C4-2B (cell line): Measurements from ENCODE around the gene SHANK1.

Experiments
- H3K27ac ChIP-seq: fragments of 450-650 bp; 2 replicates; pipeline ENCODE4 v1.5.1; 2017
- ZFX ChIP-seq: fragments of 450-650 bp; IDR thresholded peaks from 2 replicates; pipeline ENCODE4 v1.6.1; 2017
- TF ChIP-seq, protein P1 (sequence below): fragments of 450-650 bp; conservative IDR thresholded peaks from 2 replicates; pipeline ENCODE4 v1.5.1; 2017; ENCODE audit warnings: mild to moderate bottlenecking

The SHANK1 gene

GRCh38 chr19:50670102-50670380 lies 49.6 kb downstream of the SHANK1 start:
- no peak overlapping the region for H3K27ac ChIP-seq
- TF ChIP-seq, protein P1, sequence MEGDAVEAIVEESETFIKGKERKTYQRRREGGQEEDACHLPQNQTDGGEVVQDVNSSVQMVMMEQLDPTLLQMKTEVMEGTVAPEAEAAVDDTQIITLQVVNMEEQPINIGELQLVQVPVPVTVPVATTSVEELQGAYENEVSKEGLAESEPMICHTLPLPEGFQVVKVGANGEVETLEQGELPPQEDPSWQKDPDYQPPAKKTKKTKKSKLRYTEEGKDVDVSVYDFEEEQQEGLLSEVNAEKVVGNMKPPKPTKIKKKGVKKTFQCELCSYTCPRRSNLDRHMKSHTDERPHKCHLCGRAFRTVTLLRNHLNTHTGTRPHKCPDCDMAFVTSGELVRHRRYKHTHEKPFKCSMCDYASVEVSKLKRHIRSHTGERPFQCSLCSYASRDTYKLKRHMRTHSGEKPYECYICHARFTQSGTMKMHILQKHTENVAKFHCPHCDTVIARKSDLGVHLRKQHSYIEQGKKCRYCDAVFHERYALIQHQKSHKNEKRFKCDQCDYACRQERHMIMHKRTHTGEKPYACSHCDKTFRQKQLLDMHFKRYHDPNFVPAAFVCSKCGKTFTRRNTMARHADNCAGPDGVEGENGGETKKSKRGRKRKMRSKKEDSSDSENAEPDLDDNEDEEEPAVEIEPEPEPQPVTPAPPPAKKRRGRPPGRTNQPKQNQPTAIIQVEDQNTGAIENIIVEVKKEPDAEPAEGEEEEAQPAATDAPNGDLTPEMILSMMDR = no peak
- TF ChIP-seq ZFX = no peak

- TF ChIP-seq, protein P1 = peak; percentile 93
- no peak for TF ChIP-seq ZFX
- no peak overlapping the region for H3K27ac ChIP-seq
Measured at GRCh38 chr19:50669302-50670101, 50.1 kb downstream of the SHANK1 start.

- no peak overlapping the region for H3K27ac ChIP-seq
- TF ChIP-seq, protein P1 = no peak
- no peak for TF ChIP-seq ZFX
Measured at GRCh38 chr19:50668879-50669278, 50.7 kb downstream of the SHANK1 start.

DNA sequence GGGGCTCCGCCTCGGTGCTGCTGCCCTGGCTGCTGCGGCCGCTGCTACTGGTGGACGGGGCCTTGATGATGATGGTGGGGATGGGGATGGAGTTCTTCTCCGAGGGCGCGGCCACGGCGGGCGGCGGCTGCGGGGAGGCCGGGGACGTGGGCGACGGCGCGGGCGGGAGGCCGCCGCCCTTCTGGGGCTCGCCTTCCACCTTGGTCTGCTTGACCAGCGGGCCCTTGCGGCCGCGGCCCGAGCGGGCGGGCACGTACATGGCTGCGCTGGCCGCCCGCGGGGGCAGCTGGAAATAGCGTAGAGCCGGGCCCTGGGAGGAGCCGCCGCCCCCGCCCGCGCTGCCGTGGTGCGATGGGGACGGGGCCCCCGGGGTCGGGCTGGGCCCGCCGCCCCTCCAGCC lies 51.2 kb downstream of the SHANK1 start:
- H3K27ac ChIP-seq = no peak overlapping the region
- no peak for TF ChIP-seq ZFX
- TF ChIP-seq, protein P1 = no peak

GRCh38 chr19:50667759-50668231 lies 51.8 kb downstream of the SHANK1 start:
- no peak overlapping the region for H3K27ac ChIP-seq
- TF ChIP-seq ZFX = no peak
- TF ChIP-seq, protein P1 = no peak

DNA sequence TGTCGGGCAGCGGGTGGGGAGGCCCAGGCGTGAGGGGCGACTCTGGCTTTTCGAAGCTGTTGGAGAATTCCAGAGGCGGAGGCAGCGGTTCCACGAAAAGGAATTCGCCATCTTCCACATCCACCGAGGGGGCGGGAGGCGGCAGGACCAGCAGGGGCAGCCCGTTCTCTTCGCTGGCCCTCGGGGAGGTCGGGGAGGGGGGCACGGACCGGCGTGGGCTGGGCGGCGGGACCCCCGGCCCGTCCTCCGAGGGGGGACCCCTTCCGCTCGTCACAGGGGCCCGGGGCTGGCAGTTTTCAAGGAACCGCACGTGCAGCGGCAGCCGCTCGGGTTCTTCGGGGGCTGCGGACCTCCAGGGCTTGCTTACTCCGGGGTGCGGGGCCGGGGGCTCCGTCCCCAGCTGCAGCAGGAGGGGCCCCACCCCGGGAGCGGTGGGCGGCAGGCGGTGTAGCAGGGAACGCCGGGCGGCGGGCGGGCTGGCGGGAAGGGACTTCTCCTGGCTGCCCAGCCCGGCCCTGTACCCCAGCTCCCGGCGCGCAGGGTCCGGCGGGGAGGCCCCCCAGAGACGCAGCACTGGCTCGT lies 52.3 kb downstream of the SHANK1 start:
- no peak for TF ChIP-seq ZFX
- TF ChIP-seq, protein P1 = no peak
- no peak overlapping the region for H3K27ac ChIP-seq

GRCh38 chr19:50666346-50667176 lies 53.0 kb downstream of the SHANK1 start:
- no peak overlapping the region for H3K27ac ChIP-seq
- TF ChIP-seq, protein P1 = no peak
- no peak for TF ChIP-seq ZFX
